Upper lobe of left lung (tissue), 6 donors: ENCODE data around the gene LBX1. TPM values are rescaled to one million over a fixed set of nuclear protein-coding genes. Genes with fewer than 3 reads are reported as not detected.

Source experiments
- ATAC-seq, 2 donors: fragments of 200-7000 bp; cut with Tn5 transposase; one replicate each; pipeline ENCODE4 v1.9.1; 2022; ENCODE audit warnings: mild to moderate bottlenecking in 2 of 2, moderate library complexity in 2 of 2; ENCODE audit not compliant: low FRiP score in 2 of 2
- DNase-seq, 2 donors: peaks; one replicate each; pipeline ENCODE4 v3.0.0-alpha.2; 2019 to 2020
- H3K27ac ChIP-seq, 4 donors: fragments of 200-600 bp; sonication (generic); one replicate each; pipeline ENCODE4 v1.5.1; 2016 to 2019
- H3K27me3 ChIP-seq, 4 donors: fragments of 200-600 bp; sonication (generic); one replicate each; pipeline ENCODE4 v1.5.1; 2017 to 2019
- H3K36me3 ChIP-seq, 4 donors: fragments of 200-600 bp; sonication (generic); one replicate each; pipeline ENCODE4 v1.5.1; 2016 to 2019
- H3K4me1 ChIP-seq, 4 donors: fragments of 200-600 bp; sonication (generic); one replicate each; pipeline ENCODE4 v1.5.1; 2018 to 2019
- H3K4me3 ChIP-seq, 4 donors: fragments of 200-600 bp; sonication (generic); one replicate each; pipeline ENCODE4 v1.5.1; 2017 to 2019; ENCODE audit warnings: mild to moderate bottlenecking in 2 of 4, moderate library complexity in 1 of 4
- H3K9me3 ChIP-seq, 4 donors: fragments of 200-600 bp; sonication (generic); one replicate each; pipeline ENCODE4 v1.5.1; 2018 to 2019
- EP300 ChIP-seq, 4 donors: sonication (generic); formaldehyde crosslinking; IDR thresholded peaks; one replicate each; pipeline ENCODE4 v1.5.1; 2017; ENCODE audit warnings: antibody characterized with exemption in 4 of 4, control low read depth in 2 of 4
- POLR2A ChIP-seq, 4 donors: fragments of 450-650 bp; IDR thresholded peaks; one replicate each; pipeline ENCODE4 v1.5.1; 2016 to 2017; ENCODE audit warnings: antibody characterized with exemption in 4 of 4, mild to moderate bottlenecking in 2 of 4
- POLR2AphosphoS5 ChIP-seq, 2 donors: sonication (generic); formaldehyde crosslinking; IDR thresholded peaks; one replicate each; pipeline ENCODE4 v1.5.1; 2017; ENCODE audit warnings: antibody characterized with exemption in 2 of 2
- WGBS, 2 donors: methylation state at CpG; one replicate each; pipeline ENCODE4 v1.1.5; 2017 to 2018; 5-methylcytosine and 5-hydroxymethylcytosine counted together
- total RNA-seq, 6 donors: library from RNA; depleted of rRNA in 4 of 6; stranded (reverse); fragments of >200 nt in 4 of 6; gene quantifications; one replicate each; pipeline versions ENCODE4 v1.1.0 to v1.2.1, GENCODE V29; 2016 to 2021
- TF ChIP-seq, protein P1 (sequence below), 6 experiments: fragments of 450-650 bp in 4 of 6; fragments of 200-600 bp in 2 of 6; sonication (generic) in 2 of 6; IDR thresholded peaks; one replicate each; pipeline ENCODE4 v1.5.1; 2016 to 2019; ENCODE audit warnings: antibody characterized with exemption in 6 of 6
- donor health status: DM: no; HTN: no; CAD: no; lungs with moderate emphysema.
- donor health status: DM: no; HTN: yes; CAD: no; lungs with severe emphysema.

Gene LBX1
- total RNA-seq, 6 donors from 2014 or later = 0.11 to 0.20 TPM; not detected in 4

DNA sequence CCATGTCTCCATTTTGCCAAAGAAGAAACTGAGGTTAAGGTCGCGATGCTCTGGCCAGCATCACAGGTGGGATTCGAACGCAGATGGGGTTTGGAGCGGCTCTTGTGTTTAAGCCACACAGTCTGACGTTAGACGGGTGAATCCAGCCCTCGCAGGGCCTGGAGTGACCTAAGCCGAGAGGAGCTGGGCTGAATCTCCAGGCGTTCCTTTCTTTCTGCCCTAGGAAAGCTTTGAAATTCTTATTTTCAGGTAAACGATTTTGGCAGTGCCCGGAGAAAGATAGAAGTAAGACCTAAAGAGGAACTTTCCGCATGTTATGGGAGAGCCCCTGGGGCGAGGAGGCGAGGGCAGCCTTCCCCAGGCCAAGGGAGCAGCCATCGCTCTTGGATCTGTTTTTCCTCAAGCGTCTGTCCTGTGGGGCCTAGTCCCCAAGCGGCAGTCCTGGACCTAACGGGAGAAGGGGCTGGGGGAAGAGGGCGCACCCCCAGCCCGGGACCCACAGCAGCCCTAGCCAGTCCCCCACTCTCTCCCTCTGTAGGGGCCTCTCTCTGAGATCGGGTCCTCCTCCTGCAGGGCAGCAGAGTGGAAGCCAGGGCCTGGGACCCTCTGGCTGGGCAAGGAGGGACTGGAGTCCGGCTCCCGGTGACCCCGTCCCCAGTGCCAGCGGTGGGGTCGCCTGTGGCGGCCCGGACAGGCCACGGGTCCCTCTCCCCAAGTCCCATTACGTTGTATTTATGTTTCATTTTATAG is 8.9 kb upstream of the LBX1 start:
- H3K27me3 ChIP-seq = peaks cover 0 to 62% (median 21%) of the 10 kb centered on the region in 4 donors
- 26 to 34% methylated on average over 23 to 31 of the region's 31 CpGs for WGBS, 2 donors
- H3K36me3 ChIP-seq = no peaks in the 10 kb centered on the region
- no peaks in the 10 kb centered on the region for H3K9me3 ChIP-seq
- no peak overlapping the region for H3K27ac ChIP-seq
- no peak overlapping the region for H3K4me3 ChIP-seq
- DNase-seq = no peak
- peaks cover 0 to 21% (median 3%) of the 10 kb centered on the region in 4 donors for H3K4me1 ChIP-seq
- no peak for ATAC-seq
- TF ChIP-seq POLR2AphosphoS5 (IDR thresholded peaks at IDR 0.05) = no peak
- TF ChIP-seq, protein P1, sequence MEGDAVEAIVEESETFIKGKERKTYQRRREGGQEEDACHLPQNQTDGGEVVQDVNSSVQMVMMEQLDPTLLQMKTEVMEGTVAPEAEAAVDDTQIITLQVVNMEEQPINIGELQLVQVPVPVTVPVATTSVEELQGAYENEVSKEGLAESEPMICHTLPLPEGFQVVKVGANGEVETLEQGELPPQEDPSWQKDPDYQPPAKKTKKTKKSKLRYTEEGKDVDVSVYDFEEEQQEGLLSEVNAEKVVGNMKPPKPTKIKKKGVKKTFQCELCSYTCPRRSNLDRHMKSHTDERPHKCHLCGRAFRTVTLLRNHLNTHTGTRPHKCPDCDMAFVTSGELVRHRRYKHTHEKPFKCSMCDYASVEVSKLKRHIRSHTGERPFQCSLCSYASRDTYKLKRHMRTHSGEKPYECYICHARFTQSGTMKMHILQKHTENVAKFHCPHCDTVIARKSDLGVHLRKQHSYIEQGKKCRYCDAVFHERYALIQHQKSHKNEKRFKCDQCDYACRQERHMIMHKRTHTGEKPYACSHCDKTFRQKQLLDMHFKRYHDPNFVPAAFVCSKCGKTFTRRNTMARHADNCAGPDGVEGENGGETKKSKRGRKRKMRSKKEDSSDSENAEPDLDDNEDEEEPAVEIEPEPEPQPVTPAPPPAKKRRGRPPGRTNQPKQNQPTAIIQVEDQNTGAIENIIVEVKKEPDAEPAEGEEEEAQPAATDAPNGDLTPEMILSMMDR (IDR thresholded peaks at IDR 0.05) = no peak
- TF ChIP-seq POLR2A (IDR thresholded peaks at IDR 0.05) = no peak
- no peak for TF ChIP-seq EP300 (IDR thresholded peaks at IDR 0.05)

DNA sequence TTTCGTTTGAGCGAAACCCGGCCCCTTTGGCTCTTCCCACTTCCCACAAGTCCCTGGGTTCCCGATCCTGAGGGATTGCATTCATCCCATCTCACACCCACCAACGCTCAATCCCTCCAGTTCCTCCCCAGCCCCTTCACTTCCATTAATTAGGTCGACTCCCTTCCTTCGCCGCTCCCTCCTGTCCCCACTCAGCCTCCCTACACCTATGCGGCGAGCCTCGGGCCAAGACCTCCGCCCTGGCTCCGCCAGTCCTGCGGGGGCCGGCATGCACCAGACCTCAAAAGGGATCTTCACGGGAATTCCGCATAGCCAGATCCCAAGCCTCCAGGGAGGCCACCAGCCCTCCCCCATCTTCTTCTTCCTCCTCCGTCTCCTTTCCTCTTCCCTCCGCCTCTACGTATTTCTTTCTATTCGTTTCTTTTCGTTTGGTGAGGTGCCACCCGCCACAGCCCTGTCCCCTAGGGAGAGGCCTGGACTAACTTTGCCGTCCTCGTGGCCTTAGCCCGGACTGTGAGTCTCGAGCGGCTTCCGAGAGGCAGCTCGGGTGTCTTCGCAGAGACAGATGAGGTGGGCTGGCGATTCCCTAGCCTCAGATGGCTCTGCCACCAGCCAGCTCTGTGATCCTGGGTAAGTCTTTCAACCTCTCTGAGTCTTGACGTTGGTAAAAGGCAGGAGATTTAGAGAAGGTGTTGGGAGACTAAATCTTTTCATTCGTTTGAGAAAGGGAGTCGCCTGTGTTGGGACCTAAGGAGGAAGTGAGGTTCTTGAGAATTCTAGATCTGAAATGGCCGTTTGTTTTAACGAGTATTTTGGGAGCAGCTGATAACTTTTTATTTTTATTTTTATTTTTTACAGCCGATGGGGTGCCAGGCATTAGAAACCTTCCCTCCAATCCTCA is 8.1 kb upstream of the LBX1 start:
- no peaks in the 10 kb centered on the region for H3K36me3 ChIP-seq
- no peak overlapping the region for H3K27ac ChIP-seq
- ATAC-seq = no peak
- H3K9me3 ChIP-seq = no peaks in the 10 kb centered on the region
- no peak overlapping the region for H3K4me3 ChIP-seq
- WGBS, 2 donors = 16 to 17% methylated on average over 38 of the region's 38 CpGs
- peaks cover 0 to 21% (median 3%) of the 10 kb centered on the region in 4 donors for H3K4me1 ChIP-seq
- TF ChIP-seq, protein P1 (IDR thresholded peaks at IDR 0.05) = no peak
- no peak for TF ChIP-seq POLR2AphosphoS5 (IDR thresholded peaks at IDR 0.05)
- no peak for TF ChIP-seq EP300 (IDR thresholded peaks at IDR 0.05)
- no peak for TF ChIP-seq POLR2A (IDR thresholded peaks at IDR 0.05)
- DNase-seq = no peak
- peaks cover 0 to 70% (median 26%) of the 10 kb centered on the region in 4 donors for H3K27me3 ChIP-seq

DNA sequence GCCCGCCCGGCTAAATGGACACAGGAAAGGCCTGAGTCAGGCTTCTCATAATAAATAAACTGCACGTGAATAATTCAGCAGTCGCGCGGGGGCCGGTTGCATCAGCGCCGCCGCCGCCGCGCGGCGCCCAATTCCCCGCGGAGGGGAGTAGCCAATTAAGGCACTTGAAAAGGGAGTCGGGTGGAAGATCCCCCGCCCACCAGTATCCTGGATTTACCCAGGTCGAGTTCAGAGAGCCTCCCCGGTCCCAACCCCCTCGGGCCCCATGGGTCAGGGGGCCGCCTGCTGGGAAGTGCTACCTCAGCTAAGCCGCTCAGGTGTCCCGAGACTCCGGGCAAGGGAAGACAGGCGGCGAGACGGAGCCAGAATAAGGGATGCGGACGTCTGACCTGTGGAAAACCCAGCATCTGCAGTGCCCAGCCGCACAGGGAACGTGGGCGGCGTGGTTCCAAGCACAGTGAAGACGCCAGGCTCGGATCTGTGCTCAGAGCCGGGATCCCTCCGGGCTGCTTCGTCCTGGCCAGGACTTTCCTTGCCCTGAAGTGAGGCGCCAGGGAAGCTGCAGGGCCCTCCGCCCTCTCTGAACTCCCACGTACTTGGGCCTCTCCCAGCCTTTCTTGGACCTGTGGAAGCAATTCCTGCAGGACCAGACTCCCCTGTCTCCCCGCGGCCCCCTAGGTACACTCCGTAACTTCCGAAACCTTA is 7.3 kb upstream of the LBX1 start:
- WGBS, 2 donors = 18 to 30% methylated on average over 24 to 46 of the region's 47 CpGs
- ATAC-seq (no peak), DNase-seq (peak in 1 of 2 donors; percentile 80)
- no peaks in the 10 kb centered on the region for H3K36me3 ChIP-seq
- TF ChIP-seq POLR2A (IDR thresholded peaks at IDR 0.05) (no peak), EP300 (IDR thresholded peaks at IDR 0.05) (no peak), POLR2AphosphoS5 (IDR thresholded peaks at IDR 0.05) (no peak)
- TF ChIP-seq, protein P1 (IDR thresholded peaks at IDR 0.05) = no peak
- no peaks in the 10 kb centered on the region for H3K9me3 ChIP-seq
- H3K4me1 ChIP-seq = peaks cover 0 to 21% (median 3%) of the 10 kb centered on the region in 4 donors
- no peak overlapping the region for H3K4me3 ChIP-seq
- H3K27ac ChIP-seq = no peak overlapping the region
- H3K27me3 ChIP-seq = peaks cover 0 to 77% (median 31%) of the 10 kb centered on the region in 4 donors

DNA sequence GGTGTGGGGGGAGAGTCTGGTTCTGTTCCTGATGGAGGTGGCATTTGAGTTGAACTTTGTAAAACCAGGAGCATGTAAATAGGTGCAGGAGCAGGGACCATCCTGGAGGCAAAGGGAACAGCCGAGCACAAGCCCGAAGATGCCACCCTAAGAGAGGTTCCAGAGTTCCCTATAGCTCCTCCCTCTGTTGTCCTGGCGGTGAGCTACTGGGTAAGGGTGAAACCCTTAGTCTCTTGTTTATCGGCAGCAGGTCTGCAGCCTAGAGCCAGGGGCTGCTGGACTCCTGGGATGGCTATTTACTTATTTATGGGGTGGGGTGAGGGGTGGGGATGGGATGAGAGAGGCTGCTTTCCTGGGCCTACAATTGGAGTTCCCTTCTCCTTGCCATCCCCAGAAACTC is 6.5 kb upstream of the LBX1 start:
- Histone ChIP-seq H3K36me3 (no peaks in the 10 kb centered on the region), H3K4me3 (no peak overlapping the region), H3K27me3 (peaks cover 0 to 85% (median 34%) of the 10 kb centered on the region in 4 donors), H3K4me1 (peaks cover 0 to 21% (median 3%) of the 10 kb centered on the region in 4 donors), H3K27ac (no peak overlapping the region), H3K9me3 (no peaks in the 10 kb centered on the region)
- TF ChIP-seq POLR2A (IDR thresholded peaks at IDR 0.05) (no peak), EP300 (IDR thresholded peaks at IDR 0.05) (no peak), POLR2AphosphoS5 (IDR thresholded peaks at IDR 0.05) (no peak)
- TF ChIP-seq, protein P1 (IDR thresholded peaks at IDR 0.05) = no peak
- no peak for ATAC-seq
- 8 to 22% methylated on average over 4 of the region's 4 CpGs for WGBS, 2 donors
- no peak for DNase-seq
